Small intestine (tissue), 7 donors: ENCODE measurements around the gene CDK15. TPM values are rescaled to one million over a fixed set of nuclear protein-coding genes. Genes with fewer than 3 reads are reported as not detected.
A peak's percentile ranks its signal among the peaks of the same experiment; 100 is the strongest.

Experiments used
- DNase-seq, 2 donors: peaks; one replicate each; pipeline versions ENCODE4 v3.0.0 to v3.0.0-alpha.2; 2013
- FAIRE-seq: peaks from 2 replicates; lab custom pipeline; 2012; peaks lifted over from hg19 to GRCh38; lab: Jason Lieb, UNC
- H3K27ac ChIP-seq, 3 donors: one replicate each; pipeline ENCODE4 v1.5.1; 2013; ENCODE audit warnings: low read length in 2 of 3, mild to moderate bottlenecking in 2 of 3, control low read depth in 1 of 3, inconsistent platforms in 1 of 3, low read depth in 1 of 3, moderate library complexity in 1 of 3
- H3K27me3 ChIP-seq, 3 donors: one replicate each; pipeline ENCODE4 v1.6.1; 2013; ENCODE audit warnings: low read length in 3 of 3, inconsistent platforms in 1 of 3; ENCODE audit not compliant: control insufficient read depth in 3 of 3, insufficient read depth in 3 of 3
- H3K36me3 ChIP-seq, 3 donors: one replicate each; pipeline ENCODE4 v1.6.1; 2013; ENCODE audit warnings: low read length in 3 of 3, inconsistent platforms in 1 of 3, low read depth in 1 of 3, mild to moderate bottlenecking in 1 of 3, moderate library complexity in 1 of 3; ENCODE audit not compliant: control insufficient read depth in 3 of 3, insufficient read depth in 2 of 3
- H3K4me1 ChIP-seq, 3 donors: one replicate each; pipeline ENCODE4 v1.6.1; 2013; ENCODE audit warnings: low read length in 2 of 3, inconsistent platforms in 1 of 3, low read depth in 1 of 3, mild to moderate bottlenecking in 1 of 3, moderate library complexity in 1 of 3; ENCODE audit not compliant: control insufficient read depth in 3 of 3, insufficient read depth in 2 of 3
- H3K4me3 ChIP-seq, 3 donors: one replicate each; pipeline ENCODE4 v1.5.1; 2013; ENCODE audit warnings: low read length in 3 of 3, control low read depth in 1 of 3, inconsistent platforms in 1 of 3, low read depth in 1 of 3, mild to moderate bottlenecking in 1 of 3, moderate library complexity in 1 of 3
- H3K9me3 ChIP-seq, 2 donors: one replicate each; pipeline ENCODE4 v1.6.1; 2013; ENCODE audit warnings: low read depth in 1 of 2, low read length in 1 of 2; ENCODE audit not compliant: control insufficient read depth in 2 of 2, insufficient read depth in 1 of 2
- WGBS, 3 donors: extraction: QIAGEN DNeasy Blood & Tissue Kit; methylation state at CpG; one replicate each; pipeline ENCODE4 v1.1.7; 2013; 5-methylcytosine and 5-hydroxymethylcytosine counted together
- polyA plus RNA-seq, 4 donors: library from polyadenylated mRNA; stranded (reverse) in 3 of 4; unstranded in 1 of 4; fragments of 200-250 nt in 3 of 4; fragments of 120-200 nt in 1 of 4; gene quantifications; one replicate each; pipeline versions ENCODE4 v1.2.1 to v1.2.3, GENCODE V29; 2013
- donor health status: healthy with polysubstance abuse.
- donor health status: control.
- donor health status: control.
- donor health status: Bipolar disorder and iron deficiency.
- donor health status: healthy.

Gene CDK15
- polyA plus RNA-seq, 4 donors: 0.52 to 1.2 (median 0.54) TPM; not detected in 1

DNA sequence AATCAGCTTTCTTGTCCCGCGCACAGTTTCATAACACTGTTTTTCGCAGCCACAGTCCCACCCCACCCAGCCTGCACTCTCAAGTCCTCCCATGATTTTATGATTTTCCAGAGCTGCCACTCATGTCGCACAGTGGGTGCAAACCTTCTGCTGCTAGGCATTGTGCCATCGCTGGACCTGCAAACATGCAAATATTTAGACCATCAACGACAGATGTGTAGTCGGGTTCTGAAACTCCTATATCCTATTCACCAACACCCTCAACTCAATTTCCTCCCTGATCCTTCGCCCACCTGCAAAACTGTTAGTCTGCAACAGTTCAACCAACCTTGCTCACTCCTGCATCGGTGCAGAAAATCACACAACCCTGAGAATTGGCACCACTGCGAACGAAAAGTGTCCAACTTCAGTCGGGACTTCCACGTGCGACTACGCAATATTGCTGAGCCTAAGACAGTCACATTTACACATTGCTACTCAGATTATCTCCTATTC lies 24.7 kb upstream of the CDK15 start:
- Histone ChIP-seq H3K4me1 (peaks cover 2 to 14% (median 3%) of the 10 kb centered on the region in 3 donors), H3K9me3 (no peaks in the 10 kb centered on the region), H3K27ac (peak overlapping the region; percentile 41 to 95 (median 87)), H3K27me3 (peaks cover 0 to 2% (median 1%) of the 10 kb centered on the region in 3 donors), H3K36me3 (no peaks in the 10 kb centered on the region), H3K4me3 (peak overlapping the region; percentile 84 to 95 (median 88))
- DNase-seq (peak in 1 of 2 donors; percentile 31), FAIRE-seq (no peak)
- WGBS, 3 donors: 1 to 3% (median 1%) methylated on average over 15 of the region's 15 CpGs

DNA sequence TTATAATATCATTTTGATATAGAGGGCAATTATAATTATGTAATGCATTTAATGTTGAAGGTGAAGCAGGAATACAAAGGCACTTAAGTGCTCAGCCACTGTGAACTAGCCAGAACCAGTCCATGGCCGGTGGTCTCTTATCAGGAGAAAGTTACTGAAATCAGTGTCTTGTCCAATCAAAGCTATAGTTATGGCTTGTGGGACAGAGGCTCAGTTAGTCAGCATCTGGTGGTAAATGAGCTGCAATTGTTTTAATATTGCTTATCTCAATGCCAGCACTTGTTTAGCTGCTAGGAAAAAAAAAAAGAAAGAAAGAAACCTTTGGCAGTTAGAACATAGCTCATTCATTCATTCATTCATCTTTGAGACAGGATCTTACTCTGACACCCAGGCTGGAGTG lies 21.8 kb upstream of the CDK15 start:
- no peak overlapping the region for H3K4me3 ChIP-seq
- peaks cover 0 to 2% (median 1%) of the 10 kb centered on the region in 3 donors for H3K27me3 ChIP-seq
- no peaks in the 10 kb centered on the region for H3K9me3 ChIP-seq
- DNase-seq: no peak
- no peaks in the 10 kb centered on the region for H3K36me3 ChIP-seq
- WGBS, 3 donors: 42 to 58% (median 50%) methylated on average over 1 of the region's 1 CpG
- FAIRE-seq: no peak
- H3K4me1 ChIP-seq: peaks cover 0 to 3% (median 2%) of the 10 kb centered on the region in 3 donors
- no peak overlapping the region for H3K27ac ChIP-seq

- DNase-seq: no peak
- Histone ChIP-seq H3K27ac (no peak overlapping the region), H3K4me3 (no peak overlapping the region), H3K4me1 (no peaks in the 10 kb centered on the region), H3K27me3 (peaks cover 0 to 2% (median 1%) of the 10 kb centered on the region in 3 donors), H3K36me3 (no peaks in the 10 kb centered on the region), H3K9me3 (no peaks in the 10 kb centered on the region)
- WGBS, 3 donors: 68 to 73% (median 68%) methylated on average over 4 of the region's 4 CpGs
- FAIRE-seq: no peak
Measured at GRCh38 chr2:201785135-201785534, 21.2 kb upstream of the CDK15 start.

DNA sequence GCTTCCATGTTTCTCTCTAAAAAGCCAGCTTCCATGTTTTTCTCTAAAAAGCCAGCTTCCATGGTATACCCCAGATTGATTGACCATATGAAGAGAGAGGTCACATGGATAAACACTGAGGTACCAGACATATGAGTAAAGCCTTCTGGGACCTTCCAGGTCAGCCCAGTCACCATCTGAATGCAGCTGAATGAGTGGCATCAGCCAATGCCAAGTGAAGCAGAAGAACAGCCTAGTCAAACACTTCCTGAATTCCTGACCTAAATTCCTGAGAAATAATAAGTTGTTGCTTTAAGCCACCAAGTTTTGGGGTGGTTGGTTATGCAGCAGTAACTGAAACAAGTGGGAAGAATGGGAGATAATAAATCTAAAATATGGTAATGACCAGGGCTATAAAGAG lies 19.9 kb upstream of the CDK15 start:
- Histone ChIP-seq H3K9me3 (no peaks in the 10 kb centered on the region), H3K36me3 (no peaks in the 10 kb centered on the region), H3K4me1 (no peaks in the 10 kb centered on the region), H3K4me3 (no peak overlapping the region), H3K27me3 (peaks cover 0 to 2% (median 1%) of the 10 kb centered on the region in 3 donors), H3K27ac (no peak overlapping the region)
- DNase-seq: no peak
- FAIRE-seq: no peak

GRCh38 chr2:201788371-201788770 lies 18.0 kb upstream of the CDK15 start:
- H3K36me3 ChIP-seq: no peaks in the 10 kb centered on the region
- WGBS, 3 donors: 78 to 96% (median 79%) methylated on average over 3 of the region's 3 CpGs
- FAIRE-seq (no peak), DNase-seq (no peak)
- no peaks in the 10 kb centered on the region for H3K4me1 ChIP-seq
- H3K27me3 ChIP-seq: peaks cover 0 to 1% (median 0%) of the 10 kb centered on the region in 3 donors
- no peaks in the 10 kb centered on the region for H3K9me3 ChIP-seq
- no peak overlapping the region for H3K27ac ChIP-seq
- no peak overlapping the region for H3K4me3 ChIP-seq

- WGBS, 3 donors: 20 to 55% (median 23%) methylated on average over 2 of the region's 2 CpGs
- Histone ChIP-seq H3K4me1 (no peaks in the 10 kb centered on the region), H3K9me3 (no peaks in the 10 kb centered on the region), H3K27me3 (peaks cover 0 to 1% (median 0%) of the 10 kb centered on the region in 3 donors), H3K36me3 (no peaks in the 10 kb centered on the region), H3K27ac (no peak overlapping the region), H3K4me3 (no peak overlapping the region)
- no peak for DNase-seq
- FAIRE-seq: no peak
Measured at GRCh38 chr2:201789395-201789794, 16.9 kb upstream of the CDK15 start.

GRCh38 chr2:201790291-201790690 lies 16.0 kb upstream of the CDK15 start:
- H3K4me3 ChIP-seq: no peak overlapping the region
- H3K4me1 ChIP-seq: no peaks in the 10 kb centered on the region
- WGBS, 3 donors: 28 to 65% (median 45%) methylated on average over 3 of the region's 3 CpGs
- no peak for DNase-seq
- H3K27me3 ChIP-seq: peaks cover 0 to 1% (median 0%) of the 10 kb centered on the region in 3 donors
- H3K27ac ChIP-seq: no peak overlapping the region
- no peaks in the 10 kb centered on the region for H3K9me3 ChIP-seq
- FAIRE-seq: no peak
- no peaks in the 10 kb centered on the region for H3K36me3 ChIP-seq

DNA sequence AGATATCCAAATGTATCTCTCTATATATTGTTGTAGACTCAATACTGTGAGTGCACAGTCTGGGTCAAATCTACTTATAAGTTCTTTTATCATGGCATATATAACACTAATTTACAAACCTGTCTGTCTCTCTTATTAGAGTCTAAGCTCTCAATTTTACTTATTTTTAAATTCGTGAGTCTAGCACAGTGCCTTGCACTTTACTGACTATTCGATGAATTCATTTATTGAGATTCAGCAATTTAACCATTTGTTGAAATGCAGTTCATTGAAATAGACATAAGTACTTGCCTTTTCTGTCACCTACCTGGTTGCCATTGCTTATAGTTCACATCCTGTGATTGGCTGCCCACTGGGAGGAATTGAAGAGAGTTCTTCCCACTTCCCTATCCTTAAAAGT lies 15.3 kb upstream of the CDK15 start:
- Histone ChIP-seq H3K4me1 (no peaks in the 10 kb centered on the region), H3K9me3 (no peaks in the 10 kb centered on the region), H3K4me3 (no peak overlapping the region), H3K27ac (no peak overlapping the region), H3K36me3 (no peaks in the 10 kb centered on the region), H3K27me3 (no peaks in the 10 kb centered on the region)
- 85 to 88% (median 87%) methylated on average over 2 of the region's 2 CpGs for WGBS, 3 donors
- no peak for FAIRE-seq
- no peak for DNase-seq

DNA sequence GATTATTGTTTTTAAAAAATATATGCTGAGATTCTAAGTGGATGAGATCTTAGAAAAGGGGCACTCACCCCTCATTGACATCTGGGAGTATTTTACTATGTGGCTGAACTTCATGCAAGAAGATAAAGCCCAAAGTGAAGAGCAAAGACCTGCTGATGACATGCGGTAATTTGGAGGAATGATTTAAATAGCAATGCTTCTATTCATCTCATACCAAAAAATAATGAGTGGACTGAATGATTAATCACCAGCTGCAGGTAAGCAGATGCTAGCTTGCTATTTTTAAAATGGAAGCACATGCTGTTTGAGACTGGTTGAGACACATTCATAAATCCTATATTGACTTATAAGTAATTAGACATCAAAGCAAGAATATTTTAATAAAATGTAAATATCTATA lies 12.7 kb upstream of the CDK15 start:
- DNase-seq (no peak), FAIRE-seq (no peak)
- H3K36me3 ChIP-seq: no peaks in the 10 kb centered on the region
- H3K27me3 ChIP-seq: no peaks in the 10 kb centered on the region
- WGBS, 3 donors: 77 to 93% (median 88%) methylated on average over 1 of the region's 1 CpG
- H3K4me3 ChIP-seq: no peak overlapping the region
- H3K4me1 ChIP-seq: no peaks in the 10 kb centered on the region
- no peaks in the 10 kb centered on the region for H3K9me3 ChIP-seq
- H3K27ac ChIP-seq: no peak overlapping the region
